ENCODE measurements around the gene TTF2.
A peak's percentile ranks its signal among the peaks of the same experiment; 100 is the strongest.
"Not testable (repeated sequence)": the region's sequence is repeated elsewhere in the genome, so short reads cannot be mapped to it uniquely, and the experiment has no call there.

The TTF2 gene

DNA sequence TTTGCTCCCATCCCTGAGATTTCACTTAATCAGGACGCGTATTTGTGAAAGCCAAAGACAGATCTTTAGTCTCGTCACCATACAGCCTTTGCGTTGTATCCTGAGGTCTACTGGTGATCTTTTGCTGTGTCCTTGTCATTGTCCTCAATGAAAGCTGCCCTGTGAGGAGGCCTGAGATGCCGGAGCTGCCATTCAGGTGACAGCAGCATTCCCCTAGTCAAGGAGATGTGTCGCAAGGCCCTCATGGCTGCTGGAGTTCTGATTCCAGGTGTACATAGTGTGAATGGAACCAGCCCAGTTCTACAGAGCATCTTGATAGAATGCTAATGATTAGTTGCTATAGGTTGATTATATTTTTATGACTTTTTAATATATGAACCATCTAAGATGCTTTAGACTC is 24.1 kb downstream of the TTF2 start:
- no peak overlapping the region for H3K27ac ChIP-seq
- H3K4me3 ChIP-seq, result no peak overlapping the region

- Histone ChIP-seq H3K27ac (no peak overlapping the region), H3K4me3 (no peak overlapping the region)
Observed at GRCh38 chr1:117087686-117088085, 27.6 kb downstream of the TTF2 start.

DNA sequence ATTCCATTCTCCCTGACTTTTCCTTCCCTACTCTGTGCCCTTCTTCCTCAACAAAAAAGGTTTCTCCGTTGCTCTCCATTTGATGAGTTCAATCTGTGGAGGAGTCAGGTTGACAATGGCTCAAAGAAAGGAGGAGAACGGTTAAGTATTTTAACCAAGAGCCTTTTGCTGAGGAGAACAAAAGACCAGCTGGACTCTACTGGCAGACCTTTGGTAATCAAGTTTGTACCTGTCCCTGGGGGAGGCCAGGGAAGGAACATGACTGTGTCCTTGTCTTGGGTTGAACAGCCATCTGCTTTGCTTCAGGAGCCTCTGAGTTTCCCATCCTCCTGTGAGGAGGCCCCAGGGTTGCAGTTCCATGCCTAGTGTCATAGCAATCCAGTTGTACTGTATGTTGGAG is 29.9 kb downstream of the TTF2 start:
- H3K4me3 ChIP-seq, result no peak overlapping the region
- no peak overlapping the region for H3K27ac ChIP-seq

DNA sequence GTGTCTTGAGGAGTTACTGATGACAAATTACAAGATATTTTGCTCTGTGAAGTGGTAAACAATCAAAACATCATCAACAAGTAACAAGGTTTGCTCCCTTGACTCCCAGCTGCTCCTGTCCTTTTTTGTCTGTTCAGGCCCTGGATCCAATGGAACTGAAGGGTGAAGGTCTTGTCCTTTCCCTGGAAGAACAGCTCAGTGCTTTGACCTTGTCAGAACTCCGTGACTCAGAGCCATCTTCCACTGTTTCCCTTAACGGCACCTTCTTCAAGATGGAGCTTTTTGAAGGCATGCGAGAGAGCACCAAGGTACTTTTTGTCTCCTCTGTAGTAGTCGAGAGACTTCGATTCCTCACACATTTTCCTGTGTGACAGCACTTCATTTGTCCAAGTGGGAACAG is 32.5 kb downstream of the TTF2 start:
- Histone ChIP-seq H3K27ac (peak overlapping the region in 5 of 21 experiments; percentile 16 to 55 (median 33)), H3K4me3 (no peak overlapping the region)

DNA sequence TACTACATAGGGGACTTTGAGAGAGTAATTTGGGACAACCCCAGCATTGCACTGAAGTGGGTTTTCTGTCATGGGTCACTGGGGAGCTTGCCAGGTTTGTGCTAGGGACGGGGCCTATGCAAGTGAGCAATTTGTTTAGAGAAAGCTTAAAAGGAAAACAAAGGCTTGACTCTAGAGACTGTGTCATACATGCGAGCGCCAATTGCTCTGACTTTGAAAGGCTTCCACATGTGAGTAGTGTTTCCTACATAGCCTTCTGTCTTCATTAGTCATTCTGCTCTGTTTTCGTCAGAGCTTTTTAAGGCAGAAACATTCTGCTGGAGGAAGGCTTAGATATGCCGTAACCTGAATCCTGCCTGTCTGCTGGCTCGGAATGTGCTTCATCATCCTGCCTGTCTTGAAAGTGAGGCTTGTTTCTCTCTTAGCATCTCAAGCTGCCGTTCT is 33.0 kb downstream of the TTF2 start:
- H3K4me3 ChIP-seq, result no peak overlapping the region
- H3K27ac ChIP-seq, result peak overlapping the region in 9 of 21 experiments; percentile 18 to 73 (median 35)

GRCh38 chr1:117093870-117094621 is 33.9 kb downstream of the TTF2 start:
- H3K27ac ChIP-seq, result peak overlapping the region in 9 of 21 experiments; percentile 10 to 73 (median 33)
- H3K4me3 ChIP-seq, result no peak overlapping the region

GRCh38 chr1:117094841-117095604 is 34.9 kb downstream of the TTF2 start:
- H3K27ac ChIP-seq, result no peak overlapping the region
- H3K4me3 ChIP-seq, result no peak overlapping the region

- H3K27ac ChIP-seq, result no peak overlapping the region
- H3K4me3 ChIP-seq, result no peak overlapping the region
Observed at GRCh38 chr1:117096951-117097408, 36.9 kb downstream of the TTF2 start.

DNA sequence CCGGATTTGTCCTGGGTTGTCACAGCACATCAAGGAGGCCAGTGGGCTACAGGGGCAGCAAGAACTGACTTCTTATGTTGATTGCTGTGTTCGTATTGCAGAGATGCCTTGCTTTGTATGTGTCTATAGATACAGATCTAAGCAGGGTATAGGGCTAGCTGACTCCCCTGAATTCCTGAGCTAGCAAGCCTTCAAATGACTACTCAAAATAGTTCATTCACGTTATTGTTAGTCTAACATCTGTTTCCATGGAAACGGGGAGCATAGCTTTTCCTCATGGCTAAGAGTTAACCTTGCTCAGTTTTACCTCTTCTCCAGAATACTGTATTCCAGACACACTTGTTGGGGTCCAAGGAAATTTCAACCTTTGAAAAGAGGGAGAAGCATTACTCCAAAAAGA is 37.3 kb downstream of the TTF2 start:
- H3K27ac ChIP-seq, result no peak overlapping the region
- no peak overlapping the region for H3K4me3 ChIP-seq

GRCh38 chr1:117098287-117098890 is 38.3 kb downstream of the TTF2 start:
- Histone ChIP-seq H3K27ac (no peak overlapping the region), H3K4me3 (no peak overlapping the region)

GRCh38 chr1:117101334-117101733 is 41.2 kb downstream of the TTF2 start:
- H3K4me3 ChIP-seq, result no peak overlapping the region
- no peak overlapping the region for H3K27ac ChIP-seq

DNA sequence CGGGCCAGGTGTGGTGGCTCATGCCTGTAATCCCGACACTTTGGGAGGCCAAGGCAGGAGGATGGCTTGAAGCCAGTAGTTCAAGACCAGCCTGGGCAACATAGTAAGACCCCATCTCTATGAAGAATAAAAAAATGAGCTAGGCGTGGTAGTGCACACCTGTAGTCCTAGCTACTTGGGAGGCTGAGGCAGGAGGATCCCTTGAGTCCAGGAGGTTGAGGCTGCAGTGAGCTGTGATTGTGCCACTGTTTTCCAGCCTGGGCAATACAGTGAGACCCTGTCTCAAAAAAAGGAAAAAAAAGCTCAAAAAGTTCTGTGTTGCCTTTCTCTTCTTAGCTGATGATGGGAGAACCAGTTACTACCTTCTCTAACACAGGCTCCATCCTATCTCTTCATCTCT is 41.7 kb downstream of the TTF2 start:
- H3K27ac ChIP-seq, H3K4me3 ChIP-seq: not testable (repeated sequence)

GRCh38 chr1:117104986-117105385 is 44.9 kb downstream of the TTF2 start:
- Histone ChIP-seq H3K27ac (no peak overlapping the region), H3K4me3 (no peak overlapping the region)

DNA sequence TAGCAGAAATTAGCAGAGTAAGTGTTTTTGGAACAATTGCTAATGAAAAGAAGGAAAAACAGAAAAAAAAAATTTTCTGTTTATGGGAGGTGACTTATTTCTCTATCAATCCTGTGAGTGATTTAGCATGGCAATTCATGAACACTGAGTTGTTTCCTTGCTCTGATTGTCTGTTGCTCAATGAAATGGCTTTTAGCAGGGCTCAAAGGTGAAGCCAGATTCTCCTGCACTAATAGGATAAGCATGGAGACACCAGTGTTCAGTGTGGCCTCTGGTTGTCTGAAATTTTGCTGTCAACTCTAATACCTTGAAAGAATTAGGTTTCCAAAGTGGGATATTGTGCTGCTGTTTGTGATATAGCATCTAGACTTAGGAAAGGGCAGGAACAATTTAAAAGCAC is 45.6 kb downstream of the TTF2 start:
- Histone ChIP-seq H3K27ac (no peak overlapping the region), H3K4me3 (no peak overlapping the region)

- no peak overlapping the region for H3K27ac ChIP-seq
- H3K4me3 ChIP-seq, result no peak overlapping the region
Observed at GRCh38 chr1:117106478-117106877, 46.4 kb downstream of the TTF2 start.

GRCh38 chr1:117107364-117107763 is 47.2 kb downstream of the TTF2 start:
- no peak overlapping the region for H3K4me3 ChIP-seq
- no peak overlapping the region for H3K27ac ChIP-seq

DNA sequence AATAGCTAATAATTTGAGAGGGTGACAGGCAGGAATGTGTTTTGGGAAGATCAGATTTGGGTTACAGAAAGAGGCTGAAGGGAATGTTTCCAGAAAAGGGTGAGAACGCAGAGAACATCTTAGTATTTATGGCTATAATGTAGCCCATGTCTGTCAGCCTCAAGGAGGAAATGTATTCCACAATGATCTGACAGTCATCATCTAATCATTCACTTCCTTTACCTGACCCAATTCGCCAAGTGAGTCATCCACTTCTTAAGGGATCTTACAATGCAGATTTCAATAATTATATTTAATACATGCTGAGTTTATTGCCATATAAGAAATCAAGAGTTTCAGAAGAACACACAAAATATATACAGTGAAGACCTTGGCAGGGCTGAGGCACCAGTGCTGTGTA is 50.6 kb downstream of the TTF2 start:
- Histone ChIP-seq H3K4me3 (no peak overlapping the region), H3K27ac (no peak overlapping the region)

- H3K27ac ChIP-seq, result no peak overlapping the region
- H3K4me3 ChIP-seq, result no peak overlapping the region
Observed at GRCh38 chr1:117112047-117112717, 52.1 kb downstream of the TTF2 start.

DNA sequence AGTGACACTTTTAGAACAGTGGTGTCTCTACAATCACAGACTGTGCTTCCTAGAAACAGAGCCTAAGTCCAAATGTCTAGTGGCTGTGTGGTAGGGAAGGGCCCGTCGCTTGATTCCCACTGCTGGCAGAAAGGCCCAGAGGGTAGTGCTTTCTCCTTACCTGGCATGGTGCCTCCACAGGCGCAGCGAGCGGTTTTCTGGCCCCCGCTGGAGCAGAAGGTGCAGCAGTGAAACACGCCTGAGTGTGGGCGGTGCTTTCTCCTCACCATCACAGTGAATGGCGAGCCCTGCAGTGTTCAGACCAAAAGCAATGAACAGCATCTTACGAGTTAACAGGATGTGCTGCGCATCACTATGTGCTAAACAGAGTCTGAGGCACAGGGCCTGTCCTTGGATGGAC is 53.1 kb downstream of the TTF2 start:
- H3K27ac ChIP-seq, result no peak overlapping the region
- no peak overlapping the region for H3K4me3 ChIP-seq

- H3K4me3 ChIP-seq, result no peak overlapping the region
- H3K27ac ChIP-seq, result no peak overlapping the region
Observed at GRCh38 chr1:117114877-117115276, 54.8 kb downstream of the TTF2 start.

All from skin epidermis (tissue), 12 donors.